CD8-positive, alpha-beta memory T cell (primary cell): ENCODE data around the gene DHPS. TPM values are rescaled to one million over a fixed set of nuclear protein-coding genes. Genes with fewer than 3 reads are reported as not detected.
"Not testable (repeated sequence)": the region's sequence is repeated elsewhere in the genome, so short reads cannot be mapped to it uniquely, and the experiment has no call there.

ENCODE experiments used
- CTCF ChIA-PET: fragments of 350-600 bp; sonication (Branson Sonifier 250); formaldehyde crosslinking; loops from one replicate; lab custom pipeline; 2021; ENCODE audit warnings: antibody characterized with exemption; lab: Charles Lee
- POLR2A ChIA-PET: fragments of 350-600 bp; sonication (Branson Sonifier 250); formaldehyde crosslinking; loops from one replicate; lab custom pipeline; 2021; ENCODE audit warnings: antibody characterized with exemption; lab: Charles Lee
- DNase-seq, 5 donors: peaks; one replicate each; pipeline versions ENCODE4 v3.0.0 to v3.0.0-alpha.2; 2020 to 2022; ENCODE audit warnings: mixed read lengths in 1 of 5
- H3K27ac ChIP-seq: one replicate; pipeline ENCODE4 v1.7.0; 2013; ENCODE audit warnings: low read depth, mild to moderate bottlenecking, low read length, moderate library complexity
- H3K27me3 ChIP-seq: 2 replicates; pipeline ENCODE4 v1.7.0; 2013; ENCODE audit warnings: low read length, mild to moderate bottlenecking; ENCODE audit not compliant: insufficient read depth, poor library complexity, severe bottlenecking
- H3K36me3 ChIP-seq: 2 replicates; pipeline ENCODE4 v1.7.0; 2013; ENCODE audit warnings: mild to moderate bottlenecking, low read length, moderate library complexity; ENCODE audit not compliant: insufficient read depth
- H3K4me1 ChIP-seq: 2 replicates; pipeline ENCODE4 v1.7.0; 2013; ENCODE audit warnings: mild to moderate bottlenecking, low read length, moderate library complexity; ENCODE audit not compliant: insufficient read depth
- H3K4me3 ChIP-seq: 2 replicates; pipeline ENCODE4 v1.7.0; 2013; ENCODE audit warnings: mild to moderate bottlenecking, low read length
- H3K9me3 ChIP-seq: 2 replicates; pipeline ENCODE4 v1.7.0; 2013; ENCODE audit warnings: mild to moderate bottlenecking, low read length
- H3K27ac Mint-ChIP-seq, 8 donors: one replicate each; pipeline ENCODE4 v1.8.0; 2020 to 2021; ENCODE audit warnings: mixed read lengths in 8 of 8, mild to moderate bottlenecking in 6 of 8, inconsistent platforms in 3 of 8, moderate library complexity in 3 of 8
- H3K27me3 Mint-ChIP-seq, 2 donors: one replicate each; pipeline ENCODE4 v1.8.0; 2020 to 2021; ENCODE audit warnings: mixed read lengths in 2 of 2, mild to moderate bottlenecking in 1 of 2, moderate library complexity in 1 of 2
- H3K36me3 Mint-ChIP-seq, 3 donors: one replicate each; pipeline ENCODE4 v1.8.0; 2020 to 2021; ENCODE audit warnings: mixed read lengths in 3 of 3, inconsistent platforms in 1 of 3, mild to moderate bottlenecking in 1 of 3
- H3K4me1 Mint-ChIP-seq, 3 donors: one replicate each; pipeline ENCODE4 v1.8.0; 2020 to 2021; ENCODE audit warnings: mixed read lengths in 3 of 3, inconsistent platforms in 1 of 3, mild to moderate bottlenecking in 1 of 3
- H3K4me3 Mint-ChIP-seq, 7 donors: one replicate each; pipeline ENCODE4 v1.8.0; 2020 to 2021; ENCODE audit warnings: mixed read lengths in 7 of 7, mild to moderate bottlenecking in 6 of 7, moderate library complexity in 4 of 7, inconsistent platforms in 2 of 7
- H3K9me3 Mint-ChIP-seq, 5 donors: one replicate each; pipeline ENCODE4 v1.8.0; 2020 to 2022; ENCODE audit warnings: mixed read lengths in 5 of 5, mild to moderate bottlenecking in 3 of 5, moderate library complexity in 2 of 5, inconsistent platforms in 1 of 5
- polyA plus RNA-seq: library from polyadenylated mRNA; unstranded; fragments of 300-500 nt; fragmentation: Illumina TruSeq; gene quantifications from one replicate; pipeline ENCODE4 v1.2.3, GENCODE V29; 2021
- total RNA-seq, 2 experiments: library from RNA; stranded (reverse); gene quantifications; one replicate each; pipeline ENCODE4 v1.2.3, GENCODE V29; 2021

Gene DHPS
- total RNA-seq (100 to 1,000 TPM; 113 to 116 TPM), polyA plus RNA-seq (91.8 TPM)

GRCh38 chr19:12681074-12681987 is at the start of gene DHPS:
TSS of gene DHPS (minus strand) at chr19:12681880. CDS start at chr19:12681766, 114 bp downstream.
- H3K36me3 ChIP-seq = peaks cover 33% of the 10 kb centered on the region
- Mint-ChIP-seq H3K4me1 (peaks cover 16 to 34% (median 26%) of the 10 kb centered on the region in 3 donors), H3K9me3 (no peaks in the 10 kb centered on the region), H3K4me3 (peak within 1 kb of the TSS; percentile 91 to 98 (median 95)), H3K36me3 (peaks cover 5 to 43% (median 15%) of the 10 kb centered on the region in 3 donors), H3K27ac (peak within 1 kb of the TSS; percentile 93 to 97 (median 96)), H3K27me3 (peaks cover 0 to 4% of the 10 kb centered on the region in 2 donors)
- peaks cover 14% of the 10 kb centered on the region for H3K4me1 ChIP-seq
- no peaks in the 10 kb centered on the region for H3K27me3 ChIP-seq
- H3K27ac ChIP-seq = peak within 1 kb of the TSS; percentile 84
- CTCF ChIA-PET = interaction anchor here (0.7 to 5.3 kb wide), 8 partner anchors 8 to 76 kb away, joined by 3 to 32 read pairs (median 4); partner anchors contain the start of genes FBXW9, MAN2B1 and WDR83
- POLR2A ChIA-PET = interaction anchor here (0.5 to 1.8 kb wide), 14 partner anchors 10 to 1085 kb away, joined by 3 to 13 read pairs (median 4); partner anchors contain the start of genes FBXW9, TRIR, ZNF490 and ZNF791
- DNase-seq = peak; percentile 84 to 96 (median 91)
- peak within 1 kb of the TSS; percentile 87 for H3K4me3 ChIP-seq
- H3K9me3 ChIP-seq = no peaks in the 10 kb centered on the region

- H3K4me1 Mint-ChIP-seq = peaks cover 28 to 40% (median 30%) of the 10 kb centered on the region in 3 donors
- H3K9me3 Mint-ChIP-seq = no peaks in the 10 kb centered on the region
- Histone ChIP-seq H3K27me3 (no peaks in the 10 kb centered on the region), H3K4me3 (no peak overlapping the region), H3K36me3 (peaks cover 24% of the 10 kb centered on the region), H3K4me1 (peaks cover 25% of the 10 kb centered on the region), H3K9me3 (no peaks in the 10 kb centered on the region), H3K27ac (no peak overlapping the region)
- H3K27ac Mint-ChIP-seq = no peak overlapping the region
- no peak for DNase-seq
- POLR2A ChIA-PET = interaction anchor here (0.7 to 1.1 kb wide), 2 partner anchors 8 to 35 kb away, joined by 5 to 11 read pairs; partner anchors contain the start of gene FBXW9
- H3K36me3 Mint-ChIP-seq = peaks cover 0 to 55% (median 9%) of the 10 kb centered on the region in 3 donors
- CTCF ChIA-PET = interaction anchor here (1.1 to 2.5 kb wide), 2 partner anchors 27 to 116 kb away, joined by 3 to 5 read pairs; no protein-coding TSS in a partner anchor
- H3K27me3 Mint-ChIP-seq = no peaks in the 10 kb centered on the region
- H3K4me3 Mint-ChIP-seq = peak overlapping the region in 1 of 7 donors; percentile 48
Measured at GRCh38 chr19:12731337-12731736, 49.7 kb upstream of the DHPS start.

DNA sequence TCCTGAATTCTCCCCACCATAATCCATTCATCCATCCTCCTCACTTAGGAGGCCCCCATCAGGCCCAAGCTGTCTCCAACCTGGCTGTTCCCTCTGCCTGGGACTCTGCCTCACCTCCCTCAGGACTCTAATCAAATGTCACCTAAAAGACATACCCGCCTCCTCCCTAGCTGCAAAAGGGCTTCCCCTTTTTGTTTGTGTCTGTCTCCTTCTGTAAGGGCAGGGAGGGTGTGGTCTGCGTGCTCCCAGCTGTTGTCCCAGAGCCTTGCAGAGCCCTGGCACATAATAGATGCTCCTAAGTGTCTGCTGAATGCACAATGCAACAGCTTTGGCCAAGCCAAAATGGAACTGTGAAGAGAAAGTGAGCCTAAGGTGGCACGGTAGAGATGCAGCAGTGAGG is 48.4 kb upstream of the DHPS start:
- CTCF ChIA-PET = interaction anchor here (0.8 kb wide), 1 partner anchor 13 kb away, joined by 3 read pairs; no protein-coding TSS in a partner anchor
- H3K4me1 ChIP-seq = peaks cover 25% of the 10 kb centered on the region
- no peaks in the 10 kb centered on the region for H3K27me3 ChIP-seq
- no peak overlapping the region for H3K27ac ChIP-seq
- Mint-ChIP-seq H3K4me3 (peak overlapping the region in 2 of 7 donors; percentile 6 to 51), H3K27me3 (no peaks in the 10 kb centered on the region), H3K4me1 (peaks cover 28 to 36% (median 28%) of the 10 kb centered on the region in 3 donors), H3K9me3 (no peaks in the 10 kb centered on the region), H3K36me3 (peaks cover 0 to 55% (median 9%) of the 10 kb centered on the region in 3 donors), H3K27ac (peak overlapping the region in 2 of 8 donors; percentile 17 to 36)
- no peaks in the 10 kb centered on the region for H3K9me3 ChIP-seq
- POLR2A ChIA-PET = interaction anchor here (0.6 kb wide), 1 partner anchor 12 kb away, joined by 3 read pairs; no protein-coding TSS in a partner anchor
- H3K36me3 ChIP-seq = peaks cover 24% of the 10 kb centered on the region
- H3K4me3 ChIP-seq = no peak overlapping the region
- no peak for DNase-seq

GRCh38 chr19:12727745-12728433 is 46.2 kb upstream of the DHPS start:
- POLR2A ChIA-PET = no interaction called here
- Histone ChIP-seq H3K9me3 (no peaks in the 10 kb centered on the region), H3K4me3 (no peak overlapping the region), H3K36me3 (peaks cover 24% of the 10 kb centered on the region), H3K27me3 (no peaks in the 10 kb centered on the region), H3K4me1 (peaks cover 23% of the 10 kb centered on the region), H3K27ac (no peak overlapping the region)
- CTCF ChIA-PET = interaction anchor here (1.7 kb wide), 1 partner anchor 38 kb away, joined by 4 read pairs; no protein-coding TSS in a partner anchor
- peaks cover 0 to 44% (median 9%) of the 10 kb centered on the region in 3 donors for H3K36me3 Mint-ChIP-seq
- peaks cover 33 to 42% (median 34%) of the 10 kb centered on the region in 3 donors for H3K4me1 Mint-ChIP-seq
- no peak for DNase-seq
- H3K27ac Mint-ChIP-seq = no peak overlapping the region
- no peak overlapping the region for H3K4me3 Mint-ChIP-seq
- no peaks in the 10 kb centered on the region for H3K27me3 Mint-ChIP-seq
- H3K9me3 Mint-ChIP-seq = no peaks in the 10 kb centered on the region

- peaks cover 0 to 2% of the 10 kb centered on the region in 2 donors for H3K27me3 Mint-ChIP-seq
- no peaks in the 10 kb centered on the region for H3K27me3 ChIP-seq
- H3K4me3 Mint-ChIP-seq = peak overlapping the region in 1 of 7 donors; percentile 69
- peaks cover 31 to 38% (median 31%) of the 10 kb centered on the region in 3 donors for H3K4me1 Mint-ChIP-seq
- H3K4me1 ChIP-seq = peaks cover 16% of the 10 kb centered on the region
- no peak for DNase-seq
- no peaks in the 10 kb centered on the region for H3K9me3 ChIP-seq
- H3K27ac Mint-ChIP-seq = peak overlapping the region in 2 of 8 donors; percentile 1 to 60
- peaks cover 0 to 43% (median 9%) of the 10 kb centered on the region in 3 donors for H3K36me3 Mint-ChIP-seq
- CTCF ChIA-PET = interaction anchor here (1.7 kb wide), 1 partner anchor 39 kb away, joined by 4 read pairs; no protein-coding TSS in a partner anchor
- H3K36me3 ChIP-seq = peaks cover 24% of the 10 kb centered on the region
- H3K4me3 ChIP-seq = no peak overlapping the region
- POLR2A ChIA-PET = no interaction called here
- H3K9me3 Mint-ChIP-seq = no peaks in the 10 kb centered on the region
- no peak overlapping the region for H3K27ac ChIP-seq
Measured at GRCh38 chr19:12726988-12727316, 45.3 kb upstream of the DHPS start.

DNA sequence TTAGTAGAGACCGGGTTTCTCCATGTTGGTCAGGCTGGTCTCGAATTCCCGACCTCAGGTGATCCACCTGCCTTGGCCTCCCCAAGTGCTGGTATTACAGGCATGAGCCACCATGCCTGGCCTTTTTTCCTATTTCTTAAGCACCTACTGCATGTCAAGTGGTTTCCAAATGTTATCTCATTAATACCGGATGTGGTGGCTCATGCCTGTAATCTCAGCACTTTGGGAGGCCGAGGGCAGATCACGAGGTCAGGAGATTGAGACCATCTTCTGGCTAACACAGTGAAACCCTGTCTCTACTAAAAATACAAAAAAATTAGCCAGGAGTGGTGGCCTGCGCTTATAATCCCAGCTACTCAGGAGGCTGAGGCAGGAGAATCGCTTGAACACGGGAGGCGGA is 43.9 kb upstream of the DHPS start:
- not testable (repeated sequence) for DNase-seq, H3K27ac Mint-ChIP-seq, H3K27me3 ChIP-seq, H3K27ac ChIP-seq, H3K27me3 Mint-ChIP-seq, H3K4me3 ChIP-seq, H3K9me3 Mint-ChIP-seq, H3K9me3 ChIP-seq
- peaks cover 0 to 38% (median 7%) of the 10 kb centered on the region in 3 donors for H3K36me3 Mint-ChIP-seq
- ChIA-PET CTCF (interaction anchor here (0.8 to 1.4 kb wide), 2 partner anchors 8 to 31 kb away, joined by 3 read pairs; no protein-coding TSS in a partner anchor), POLR2A (interaction anchor here (0.6 to 0.9 kb wide), 2 partner anchors 9 to 43 kb away, joined by 4 to 6 read pairs; partner anchors contain the start of gene TRIR)
- peaks cover 38 to 40% (median 39%) of the 10 kb centered on the region in 3 donors for H3K4me1 Mint-ChIP-seq
- peaks cover 17% of the 10 kb centered on the region for H3K4me1 ChIP-seq
- peak overlapping the region in 2 of 7 donors; percentile 16 to 26 for H3K4me3 Mint-ChIP-seq
- H3K36me3 ChIP-seq = peaks cover 19% of the 10 kb centered on the region
